ENCODE results near the gene LYRM2.
"Not testable (repeated sequence)": the region's sequence is repeated elsewhere in the genome, so short reads cannot be mapped to it uniquely, and the experiment has no call there.

LYRM2 gene

GRCh38 chr6:89657445-89658158 is 19.1 kb upstream of the LYRM2 start:
- DNase-seq (ENCODE audit: insufficient read length, low spot score) (no peak), FAIRE-seq (no peak)
- TF ChIP-seq POU2F2 (IDR thresholded peaks at IDR 0.05; ENCODE audit: low read depth, low read length) (no peak), TAF1 (IDR thresholded peaks at IDR 0.05; ENCODE audit: low read depth, low read length) (no peak), POLR2A (IDR thresholded peaks at IDR 0.05; ENCODE audit: low read depth, low read length) (no peak), SPI1 (IDR thresholded peaks at IDR 0.05; ENCODE audit: low read depth, low read length) (no peak), PAX5 (IDR thresholded peaks at IDR 0.05; ENCODE audit: insufficient read depth, low read length, severe bottlenecking) (no peak), POLR2AphosphoS5 (IDR thresholded peaks at IDR 0.05; ENCODE audit: low read depth, low read length) (no peak)

- no peak for FAIRE-seq
- TF ChIP-seq POLR2AphosphoS5 (IDR thresholded peaks at IDR 0.05; ENCODE audit: low read depth, low read length) (no peak), POU2F2 (IDR thresholded peaks at IDR 0.05; ENCODE audit: low read depth, low read length) (no peak), SPI1 (IDR thresholded peaks at IDR 0.05; ENCODE audit: low read depth, low read length) (no peak), TAF1 (IDR thresholded peaks at IDR 0.05; ENCODE audit: low read depth, low read length) (no peak), POLR2A (IDR thresholded peaks at IDR 0.05; ENCODE audit: low read depth, low read length) (no peak), PAX5 (IDR thresholded peaks at IDR 0.05; ENCODE audit: insufficient read depth, low read length, severe bottlenecking) (no peak)
Observed at GRCh38 chr6:89655122-89655521, 16.6 kb upstream of the LYRM2 start.

GRCh38 chr6:89650579-89650978 is 12.0 kb upstream of the LYRM2 start:
- DNase-seq (ENCODE audit: insufficient read length, low spot score) (no peak), FAIRE-seq (no peak)
- TF ChIP-seq POU2F2 (IDR thresholded peaks at IDR 0.05; ENCODE audit: low read depth, low read length) (no peak), POLR2A (IDR thresholded peaks at IDR 0.05; ENCODE audit: low read depth, low read length) (no peak), POLR2AphosphoS5 (IDR thresholded peaks at IDR 0.05; ENCODE audit: low read depth, low read length) (no peak)

More at GRCh38 chr6:89655122-89655521, 16.6 kb upstream of the LYRM2 start:
- DNase-seq (ENCODE audit: insufficient read length, low spot score) = no peak

GRCh38 chr6:89649682-89650081 is 11.1 kb upstream of the LYRM2 start:
- TF ChIP-seq TAF1 (IDR thresholded peaks at IDR 0.05; ENCODE audit: low read depth, low read length) (no peak), SPI1 (IDR thresholded peaks at IDR 0.05; ENCODE audit: low read depth, low read length) (no peak), POLR2A (IDR thresholded peaks at IDR 0.05; ENCODE audit: low read depth, low read length) (no peak), PAX5 (IDR thresholded peaks at IDR 0.05; ENCODE audit: insufficient read depth, low read length, severe bottlenecking) (no peak), POLR2AphosphoS5 (IDR thresholded peaks at IDR 0.05; ENCODE audit: low read depth, low read length) (no peak), POU2F2 (IDR thresholded peaks at IDR 0.05; ENCODE audit: low read depth, low read length) (no peak)
- DNase-seq (ENCODE audit: insufficient read length, low spot score) (no peak), FAIRE-seq (no peak)

- TF ChIP-seq PAX5 (IDR thresholded peaks at IDR 0.05; ENCODE audit: insufficient read depth, low read length, severe bottlenecking) (no peak), POLR2A (IDR thresholded peaks at IDR 0.05; ENCODE audit: low read depth, low read length) (no peak), POLR2AphosphoS5 (IDR thresholded peaks at IDR 0.05; ENCODE audit: low read depth, low read length) (no peak), SPI1 (IDR thresholded peaks at IDR 0.05; ENCODE audit: low read depth, low read length) (no peak), POU2F2 (IDR thresholded peaks at IDR 0.05; ENCODE audit: low read depth, low read length) (no peak), TAF1 (IDR thresholded peaks at IDR 0.05; ENCODE audit: low read depth, low read length) (no peak)
- FAIRE-seq = no peak
- DNase-seq (ENCODE audit: insufficient read length, low spot score) = no peak
Observed at GRCh38 chr6:89644864-89645263, 6.3 kb upstream of the LYRM2 start.

- DNase-seq (ENCODE audit: insufficient read length, low spot score) (no peak), FAIRE-seq (no peak)
- no peak for TF ChIP-seq POLR2AphosphoS5 (IDR thresholded peaks at IDR 0.05; ENCODE audit: low read depth, low read length)
- no peak for TF ChIP-seq TAF1 (IDR thresholded peaks at IDR 0.05; ENCODE audit: low read depth, low read length)
- TF ChIP-seq SPI1 (IDR thresholded peaks at IDR 0.05; ENCODE audit: low read depth, low read length) = no peak
- TF ChIP-seq PAX5 (IDR thresholded peaks at IDR 0.05; ENCODE audit: insufficient read depth, low read length, severe bottlenecking) = no peak
- no peak for TF ChIP-seq POLR2A (IDR thresholded peaks at IDR 0.05; ENCODE audit: low read depth, low read length)
- TF ChIP-seq POU2F2 (IDR thresholded peaks at IDR 0.05; ENCODE audit: low read depth, low read length) = no peak
Observed at GRCh38 chr6:89643406-89643805, 4.9 kb upstream of the LYRM2 start.

GRCh38 chr6:89642956-89643355 is 4.4 kb upstream of the LYRM2 start:
- no peak for DNase-seq (ENCODE audit: insufficient read length, low spot score)
- FAIRE-seq = no peak
- TF ChIP-seq SPI1 (IDR thresholded peaks at IDR 0.05; ENCODE audit: low read depth, low read length) (no peak), POU2F2 (IDR thresholded peaks at IDR 0.05; ENCODE audit: low read depth, low read length) (no peak), POLR2AphosphoS5 (IDR thresholded peaks at IDR 0.05; ENCODE audit: low read depth, low read length) (no peak), POLR2A (IDR thresholded peaks at IDR 0.05; ENCODE audit: low read depth, low read length) (no peak), PAX5 (IDR thresholded peaks at IDR 0.05; ENCODE audit: insufficient read depth, low read length, severe bottlenecking) (no peak), TAF1 (IDR thresholded peaks at IDR 0.05; ENCODE audit: low read depth, low read length) (no peak)

GRCh38 chr6:89641581-89641980 is 3.0 kb upstream of the LYRM2 start:
- not testable (repeated sequence) for DNase-seq (ENCODE audit: insufficient read length, low spot score); FAIRE-seq

GRCh38 chr6:89640804-89641203 is 2.3 kb upstream of the LYRM2 start:
- DNase-seq (ENCODE audit: insufficient read length, low spot score) = no peak
- TF ChIP-seq TAF1 (IDR thresholded peaks at IDR 0.05; ENCODE audit: low read depth, low read length) = no peak
- TF ChIP-seq POLR2AphosphoS5 (IDR thresholded peaks at IDR 0.05; ENCODE audit: low read depth, low read length) = no peak
- TF ChIP-seq POU2F2 (IDR thresholded peaks at IDR 0.05; ENCODE audit: low read depth, low read length) = no peak
- no peak for TF ChIP-seq POLR2A (IDR thresholded peaks at IDR 0.05; ENCODE audit: low read depth, low read length)
- no peak for TF ChIP-seq PAX5 (IDR thresholded peaks at IDR 0.05; ENCODE audit: insufficient read depth, low read length, severe bottlenecking)
- TF ChIP-seq SPI1 (IDR thresholded peaks at IDR 0.05; ENCODE audit: low read depth, low read length) = no peak
- no peak for FAIRE-seq

- FAIRE-seq = no peak
- TF ChIP-seq POU2F2 (IDR thresholded peaks at IDR 0.05; ENCODE audit: low read depth, low read length) = no peak
- no peak for DNase-seq (ENCODE audit: insufficient read length, low spot score)
Observed at GRCh38 chr6:89637960-89638319, 607 bp downstream of the LYRM2 start.

- not testable (repeated sequence) for FAIRE-seq; DNase-seq (ENCODE audit: insufficient read length, low spot score)
Observed at GRCh38 chr6:89636412-89636811, 2.1 kb downstream of the LYRM2 start.

Data from GM12891 (cell line).